GM10847 (cell line): ENCODE measurements around the gene MYOM1.

Source experiments
- POLR2A ChIP-seq: IDR thresholded peaks from 2 replicates; pipeline ENCODE4 v1.6.1; 2011; ENCODE audit not compliant: insufficient read length; ENCODE audit errors: extremely low read depth

MYOM1 gene

GRCh38 chr18:3214855-3215637, 4.7 kb downstream of the MYOM1 start:
- no peak for TF ChIP-seq POLR2A

DNA sequence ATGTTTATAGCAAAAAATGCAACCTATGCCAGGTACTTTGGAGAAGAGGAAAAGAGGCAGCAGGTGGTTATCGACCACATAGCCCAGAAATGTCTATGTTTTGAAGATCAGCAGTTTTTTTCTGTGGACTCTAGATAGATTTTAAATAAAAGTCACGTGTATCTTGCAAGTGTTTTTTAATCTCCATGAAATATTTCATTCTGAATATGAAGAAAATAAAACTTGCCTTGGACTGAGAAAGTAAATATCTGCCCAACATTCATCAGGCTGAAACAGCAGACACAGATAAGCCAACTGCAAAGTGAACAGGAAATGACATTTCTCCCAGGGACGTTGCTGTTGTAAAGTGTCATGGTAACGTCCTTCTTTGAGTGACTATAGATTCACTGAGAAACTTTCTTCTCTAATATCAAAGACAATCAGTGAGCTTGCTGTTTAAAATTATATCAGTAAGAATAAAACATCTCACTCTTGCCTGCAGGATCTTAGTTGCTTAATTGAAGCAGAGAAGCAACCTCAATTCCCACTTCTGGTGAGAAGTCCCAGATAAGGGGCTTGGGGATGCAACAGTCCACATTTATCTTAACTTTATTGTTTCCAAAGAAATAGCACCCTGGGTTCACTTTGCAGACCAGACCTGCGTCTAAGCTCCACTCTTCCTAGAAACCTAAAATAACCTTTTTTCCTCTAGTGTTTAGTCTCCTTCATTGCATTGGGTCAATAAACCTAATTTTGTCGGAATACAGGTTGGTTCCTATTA, 6.3 kb downstream of the MYOM1 start:
- no peak for TF ChIP-seq POLR2A

DNA sequence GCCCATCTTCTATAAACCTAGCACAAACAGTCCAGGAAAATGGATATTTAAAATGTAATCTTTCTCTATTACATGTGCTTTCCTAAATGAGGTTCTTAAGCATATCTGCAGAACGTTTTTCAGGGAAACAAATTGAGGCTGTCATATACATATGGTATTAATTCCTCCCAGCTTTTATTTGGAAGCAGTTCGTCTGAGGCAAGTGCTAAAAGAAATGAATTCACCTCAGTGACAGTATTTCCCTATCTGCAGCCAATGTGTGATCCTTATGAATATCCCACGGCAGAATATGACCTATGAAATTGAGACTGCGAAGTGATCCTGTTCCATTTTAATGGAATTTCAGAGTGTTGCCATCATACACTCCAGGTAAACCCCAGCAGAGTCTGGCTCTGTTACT, 7.1 kb downstream of the MYOM1 start:
- TF ChIP-seq POLR2A: no peak

GRCh38 chr18:3211236-3211992, 8.4 kb downstream of the MYOM1 start:
- TF ChIP-seq POLR2A: no peak

DNA sequence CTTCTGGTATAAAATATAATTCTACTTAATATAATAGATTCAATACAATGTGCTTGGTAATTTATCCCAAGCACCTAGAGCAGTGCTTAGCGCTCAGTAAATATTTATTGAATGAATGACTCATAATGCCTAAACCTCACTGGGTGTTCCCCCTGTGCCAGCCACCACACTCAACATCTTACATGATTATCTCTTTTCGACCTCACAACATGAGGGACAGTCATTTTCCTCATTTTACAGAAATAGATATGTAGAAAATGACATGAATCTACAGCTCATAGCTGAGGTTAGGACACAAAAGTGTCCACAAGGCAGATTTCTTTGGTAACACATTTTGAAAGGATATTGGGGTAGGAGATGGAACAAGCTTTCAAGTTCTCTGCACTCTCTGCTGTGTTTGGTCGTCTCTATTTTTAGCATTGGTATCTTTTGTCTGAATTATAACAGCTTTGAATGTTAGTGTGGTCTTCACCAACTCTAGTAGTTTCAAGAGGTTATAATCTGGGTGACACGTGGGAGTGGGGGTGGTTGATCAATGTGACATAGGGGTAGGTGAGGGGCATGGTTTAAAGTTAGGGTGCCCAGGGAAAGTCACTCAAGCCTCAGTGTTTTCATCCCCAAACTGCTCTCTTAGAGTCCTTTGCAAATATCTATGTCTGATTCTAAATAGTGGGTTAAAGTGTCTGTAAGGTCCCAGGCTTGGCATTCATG, 9.8 kb downstream of the MYOM1 start:
- no peak for TF ChIP-seq POLR2A

GRCh38 chr18:3207565-3207964, 12.2 kb downstream of the MYOM1 start:
- TF ChIP-seq POLR2A: no peak

- no peak for TF ChIP-seq POLR2A
Measured at GRCh38 chr18:3205239-3205638, 14.5 kb downstream of the MYOM1 start.

DNA sequence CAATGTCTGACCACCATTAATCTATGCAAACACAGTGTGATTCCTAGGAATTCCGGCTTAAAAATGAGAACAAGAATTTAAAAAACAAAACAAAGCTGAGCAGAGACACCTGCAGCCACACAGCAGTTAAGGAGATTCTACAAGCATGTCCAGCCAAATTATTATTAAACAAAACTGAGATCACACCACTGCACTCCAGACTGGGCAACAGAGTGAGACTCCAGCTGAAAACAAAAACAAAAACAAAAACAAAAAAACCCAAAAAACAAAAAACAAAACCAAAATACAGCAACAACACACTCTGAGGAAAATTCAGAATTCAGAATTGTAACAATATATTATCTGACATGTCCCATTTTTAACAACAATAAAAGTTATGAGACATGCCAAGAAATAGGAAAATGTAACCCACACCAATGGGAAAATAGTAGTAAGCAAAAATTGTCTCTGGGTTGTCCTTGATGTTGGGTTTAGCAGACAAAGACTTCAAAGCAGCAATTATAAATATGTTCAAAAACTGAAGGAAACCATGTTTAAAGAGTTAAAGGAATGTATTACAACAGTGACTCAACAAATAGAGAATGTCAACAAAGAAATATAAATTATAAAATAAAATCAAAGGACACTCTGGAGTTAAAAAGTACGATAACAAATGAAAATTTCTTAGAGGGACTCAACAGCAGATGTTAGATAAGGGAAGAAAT, 19.7 kb downstream of the MYOM1 start:
- TF ChIP-seq POLR2A: no peak

- no peak for TF ChIP-seq POLR2A
Measured at GRCh38 chr18:3194947-3195612, 24.7 kb downstream of the MYOM1 start.

DNA sequence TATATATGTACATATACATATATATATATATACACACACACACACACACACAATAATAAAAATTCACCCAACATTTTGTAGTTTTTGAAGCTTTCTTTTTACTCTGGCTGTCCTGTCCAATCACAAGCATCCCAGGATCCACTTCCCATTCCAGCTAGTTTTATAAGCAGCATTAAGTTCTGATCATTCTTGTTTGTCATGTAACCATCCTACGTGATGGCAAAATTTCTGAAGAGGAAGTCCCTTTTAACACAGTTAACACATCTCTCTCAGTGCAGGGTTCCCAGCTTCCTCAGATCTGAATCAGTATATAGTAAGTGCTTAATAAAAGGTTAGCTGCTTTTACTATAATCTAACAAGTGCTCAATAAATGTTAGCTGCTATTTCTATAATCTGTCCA, 26.4 kb downstream of the MYOM1 start:
- no peak for TF ChIP-seq POLR2A

DNA sequence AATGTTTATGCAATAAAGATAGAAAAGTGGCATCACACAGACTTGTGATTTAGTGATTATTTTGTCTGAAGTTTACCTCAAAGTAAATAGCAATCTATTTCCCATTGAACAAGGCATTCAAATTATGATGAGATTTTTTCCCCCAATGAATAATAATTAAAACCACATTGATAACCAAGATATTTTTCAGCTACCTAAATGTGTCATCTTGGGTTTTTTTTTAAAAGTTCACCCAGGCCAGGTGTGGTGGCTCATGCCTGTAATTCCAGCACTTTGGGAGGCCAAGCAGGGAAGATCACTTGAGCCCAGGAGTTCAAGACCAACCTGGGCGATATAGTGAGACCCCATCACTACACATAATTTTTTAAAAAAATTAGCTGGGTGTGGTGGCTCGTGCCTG, 27.0 kb downstream of the MYOM1 start:
- TF ChIP-seq POLR2A: no peak

DNA sequence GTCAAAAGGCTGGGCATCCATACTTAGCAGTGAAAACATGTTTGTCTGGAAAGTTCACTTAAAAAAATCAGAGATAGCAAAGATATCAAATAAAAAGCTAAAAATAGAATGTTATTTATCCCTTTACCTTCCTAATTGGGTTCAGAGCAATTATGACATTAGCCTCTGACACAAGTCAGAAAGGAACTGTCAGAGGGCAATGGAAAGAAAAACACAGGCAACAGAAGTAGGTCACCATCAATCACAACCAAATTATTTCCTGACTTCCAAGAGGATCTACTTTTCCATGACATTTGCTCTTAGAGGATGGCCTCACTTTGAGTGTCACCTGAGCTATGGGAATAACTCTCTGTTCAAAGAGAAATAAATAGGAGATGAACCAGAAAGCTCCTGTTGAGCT, 27.5 kb downstream of the MYOM1 start:
- TF ChIP-seq POLR2A: no peak

- no peak for TF ChIP-seq POLR2A
Measured at GRCh38 chr18:3190610-3191009, 29.2 kb downstream of the MYOM1 start.

- no peak for TF ChIP-seq POLR2A
Measured at GRCh38 chr18:3189884-3190283, 29.9 kb downstream of the MYOM1 start.
